ENCODE data around the gene MEI4.
"Not testable (repeated sequence)": the region's sequence is repeated elsewhere in the genome, so short reads cannot be mapped to it uniquely, and the experiment has no call there.

Gene MEI4, protein sequence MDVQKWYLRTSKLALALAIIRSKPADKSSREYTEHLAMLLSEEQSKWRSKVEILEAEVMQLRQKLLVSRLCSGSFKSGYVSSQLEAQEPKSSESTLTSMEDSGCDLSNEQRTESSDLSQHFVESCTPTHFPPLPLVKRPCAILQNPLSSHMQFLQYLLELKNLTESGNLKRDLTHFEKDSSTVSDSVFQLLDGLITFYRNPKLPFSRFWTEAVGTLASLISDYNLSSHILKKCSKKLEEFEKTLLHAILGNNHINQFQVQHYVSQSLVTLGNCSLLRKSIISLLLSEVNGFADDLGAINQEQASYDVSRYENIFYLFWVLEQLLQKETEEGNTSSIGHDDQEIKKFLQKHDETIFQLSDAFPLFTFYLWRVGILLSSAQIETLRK

GRCh38 chr6:77652739-77653138 is at the start of gene MEI4:
Gene MEI4 (plus strand): TSS chr6:77653039. CDS start chr6:77690672, 37,633 bp downstream.
- no peak for DNase-seq (ENCODE audit: low read depth)

DNA sequence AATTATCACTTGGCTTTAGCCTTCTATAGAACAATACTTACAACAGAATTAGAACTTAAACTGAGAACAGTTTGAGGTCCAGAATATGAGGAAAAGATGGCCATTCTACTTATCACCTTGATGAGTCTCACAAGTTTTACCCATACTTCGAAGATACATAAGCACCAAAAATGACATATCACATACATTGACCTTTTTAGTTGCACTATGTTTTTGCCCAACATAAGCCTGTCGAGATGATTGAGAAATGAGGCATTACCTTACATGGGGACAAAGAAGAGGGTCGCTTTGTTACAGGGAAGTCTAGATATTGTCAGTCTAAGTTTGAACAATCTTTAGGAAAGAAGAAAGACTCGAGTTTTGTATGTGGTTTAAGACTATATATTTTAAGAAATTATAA is 48.4 kb upstream of the MEI4 start:
- no peak for DNase-seq (ENCODE audit: low read depth)

DNA sequence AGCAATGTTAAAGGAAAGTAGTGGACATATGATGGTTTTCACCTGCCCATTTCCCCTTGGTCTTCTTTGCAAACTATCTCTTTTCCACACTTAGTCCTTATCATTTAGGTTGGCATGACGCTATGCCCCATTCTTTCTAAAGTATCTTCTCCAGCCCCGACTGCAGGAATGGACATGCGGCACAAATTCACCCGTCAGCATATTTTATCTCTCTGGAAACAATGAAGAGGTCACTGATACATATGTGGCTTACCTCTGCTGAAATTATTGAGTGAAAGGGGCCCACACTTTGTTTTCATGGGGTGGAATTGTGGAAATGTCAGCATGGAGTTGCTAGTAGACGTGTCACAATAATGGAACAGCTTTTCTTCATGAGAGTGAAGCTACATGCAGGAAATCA is 45.8 kb upstream of the MEI4 start:
- DNase-seq (ENCODE audit: low read depth): no peak

DNA sequence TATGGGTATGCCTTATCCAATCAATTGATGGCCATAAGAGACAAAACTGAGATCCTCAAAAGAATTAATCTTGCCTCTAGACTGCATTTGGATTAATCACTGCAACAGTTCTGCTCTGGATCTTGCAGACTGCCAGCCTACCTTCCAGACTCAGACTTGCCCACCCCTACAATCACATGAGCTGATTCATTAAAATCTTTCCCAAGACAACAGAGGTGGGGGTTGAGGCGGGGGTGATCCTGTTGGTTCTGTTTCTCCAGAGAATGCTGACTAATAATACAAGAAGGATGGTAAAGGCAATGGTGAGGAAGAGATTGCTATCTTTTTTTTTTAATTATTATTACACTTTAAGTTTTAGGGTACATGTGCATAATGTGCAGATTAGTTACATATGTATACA is 43.7 kb upstream of the MEI4 start:
- no peak for DNase-seq (ENCODE audit: low read depth)

DNA sequence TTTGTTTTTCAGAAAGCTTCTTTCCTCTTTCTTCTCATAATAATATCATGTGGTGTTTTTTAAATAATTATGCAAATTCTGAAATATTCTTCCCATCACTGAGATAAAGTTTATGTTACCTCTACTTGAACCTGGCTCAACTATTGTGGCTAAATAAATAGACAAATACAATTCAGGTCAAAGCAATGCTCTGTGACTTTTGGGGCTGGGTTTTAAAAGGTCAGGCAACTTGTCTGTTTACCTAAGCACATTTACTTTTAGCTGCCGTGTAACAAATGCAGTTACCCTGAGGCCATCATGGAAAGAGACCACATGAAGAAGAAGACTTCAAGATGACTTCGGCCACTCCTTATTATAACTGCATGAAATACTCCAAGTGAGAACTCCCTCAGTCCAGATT is 33.7 kb upstream of the MEI4 start:
- no peak for DNase-seq (ENCODE audit: low read depth)

- DNase-seq (ENCODE audit: low read depth): no peak
These were observed 32.5 kb upstream of the MEI4 start for GRCh38 chr6:77620278-77620882.

GRCh38 chr6:77624515-77624914 is 28.3 kb upstream of the MEI4 start:
- DNase-seq (ENCODE audit: low read depth): no peak

GRCh38 chr6:77626426-77626825 is 26.4 kb upstream of the MEI4 start:
- no peak for DNase-seq (ENCODE audit: low read depth)

DNA sequence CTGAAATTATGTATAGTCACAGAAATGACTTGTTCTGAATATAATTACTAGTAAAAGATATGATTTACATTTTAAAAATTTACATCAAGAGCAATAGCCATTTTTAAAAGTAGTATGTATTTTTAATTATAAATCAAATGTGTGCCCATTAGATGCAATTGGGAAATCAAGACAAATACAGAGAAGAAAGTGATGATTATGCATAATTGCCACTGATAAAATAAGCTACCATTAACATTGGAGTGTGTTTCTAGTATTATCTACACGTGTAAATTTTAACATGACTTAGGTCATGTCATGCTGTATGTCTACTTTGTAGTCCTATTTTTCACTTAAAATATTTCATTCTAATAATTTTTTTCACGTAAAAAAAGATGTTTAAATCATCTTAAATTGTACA is 22.8 kb upstream of the MEI4 start:
- no peak for DNase-seq (ENCODE audit: low read depth)

GRCh38 chr6:77633471-77633870 is 19.4 kb upstream of the MEI4 start:
- no peak for DNase-seq (ENCODE audit: low read depth)

- DNase-seq (ENCODE audit: low read depth): no peak
These were observed 18.7 kb upstream of the MEI4 start for GRCh38 chr6:77633993-77634715.

- DNase-seq (ENCODE audit: low read depth): no peak
These were observed 14.6 kb upstream of the MEI4 start for GRCh38 chr6:77638129-77638830.

GRCh38 chr6:77644102-77644705 is 8.6 kb upstream of the MEI4 start:
- no peak for DNase-seq (ENCODE audit: low read depth)

DNA sequence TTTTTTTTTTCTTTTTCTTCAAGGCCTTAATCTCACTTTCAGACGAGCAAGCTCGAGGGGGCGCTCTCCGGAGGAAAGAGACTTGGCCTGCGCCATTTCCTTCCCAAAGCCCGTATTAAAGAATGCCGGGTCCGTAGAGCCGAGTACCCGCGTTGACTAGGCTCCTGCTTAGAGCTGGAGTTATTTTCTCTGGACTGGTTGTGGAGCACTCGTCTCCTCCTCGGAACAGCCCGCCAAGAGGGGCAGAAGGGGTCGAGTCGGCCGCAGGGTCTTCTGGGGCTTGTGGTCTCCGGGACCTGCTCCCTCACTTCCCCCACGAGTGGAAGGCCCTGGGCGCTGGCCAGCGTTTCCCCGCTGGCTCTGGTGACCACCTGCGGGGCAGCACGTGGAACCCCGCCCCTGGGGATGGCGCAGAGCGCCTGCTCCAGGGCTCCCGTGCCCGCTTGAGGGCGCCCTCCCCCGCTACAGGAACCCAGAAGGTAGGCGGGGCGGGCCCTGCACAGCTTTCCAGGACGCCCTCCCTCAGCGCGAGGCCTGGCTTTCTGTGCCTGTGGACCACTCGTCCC is 2.7 kb upstream of the MEI4 start:
- no peak for DNase-seq (ENCODE audit: low read depth)

GRCh38 chr6:77653816-77654215 is 977 bp downstream of the MEI4 start:
- DNase-seq (ENCODE audit: low read depth): no peak

DNA sequence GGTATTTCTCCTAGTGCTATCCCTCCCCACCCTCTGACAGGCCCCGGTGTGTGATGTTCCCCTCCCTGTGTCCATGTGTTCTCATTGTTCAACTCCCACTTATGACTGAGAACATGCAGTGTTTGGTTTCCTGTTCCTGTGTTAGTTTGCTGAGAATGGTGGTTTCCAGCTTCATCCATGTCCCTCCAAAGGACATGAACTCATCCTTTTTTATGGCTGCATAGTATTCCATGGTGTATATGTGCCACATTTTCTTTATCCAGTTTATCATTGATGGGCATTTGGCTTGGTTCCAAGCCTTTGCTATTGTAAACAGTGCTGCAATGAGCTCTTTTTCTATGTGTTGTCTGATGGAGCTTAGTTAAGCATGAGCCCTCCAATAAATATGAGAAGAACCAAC is 2.2 kb downstream of the MEI4 start:
- not testable (repeated sequence) for DNase-seq (ENCODE audit: low read depth)

GRCh38 chr6:77656999-77657764 is 4.3 kb downstream of the MEI4 start:
- DNase-seq (ENCODE audit: low read depth): no peak

- DNase-seq (ENCODE audit: low read depth): no peak
These were observed 13.5 kb downstream of the MEI4 start for GRCh38 chr6:77666340-77666739.

DNA sequence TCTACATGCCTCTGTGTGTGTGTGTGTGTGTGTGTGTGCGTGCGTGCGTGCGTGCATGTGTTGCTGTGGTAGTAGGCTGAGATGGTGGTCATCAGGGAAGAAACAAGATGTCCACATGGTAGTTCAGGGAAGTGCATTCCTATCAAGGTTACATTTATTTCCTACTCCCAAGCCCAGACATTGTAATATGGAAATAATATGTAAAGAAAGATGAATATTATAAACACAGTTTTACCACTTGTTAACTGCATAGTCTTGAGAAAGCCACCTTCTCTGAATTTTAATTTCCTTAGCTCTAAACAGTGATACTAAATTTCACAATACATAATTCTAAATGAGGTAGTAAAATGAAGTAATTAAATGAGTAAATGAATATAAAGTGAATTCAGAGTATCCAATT is 14.0 kb downstream of the MEI4 start:
- DNase-seq (ENCODE audit: low read depth): no peak

GRCh38 chr6:77669913-77670312 is 17.1 kb downstream of the MEI4 start:
- no peak for DNase-seq (ENCODE audit: low read depth)

GRCh38 chr6:77674211-77674610 is 21.4 kb downstream of the MEI4 start:
- DNase-seq (ENCODE audit: low read depth): no peak

Data from stimulated activated CD8-positive, alpha-beta memory T cell treated with anti-CD3 and anti-CD28 coated beads, Interleukin-15, amount 100 ng/mL, for 1 hour (primary cell).